ENCODE data around the gene PVALEF. TPM values are rescaled to one million over a fixed set of nuclear protein-coding genes. Genes with fewer than 3 reads are reported as not detected.

The PVALEF gene
- not detected in 2 replicates for total RNA-seq

DNA sequence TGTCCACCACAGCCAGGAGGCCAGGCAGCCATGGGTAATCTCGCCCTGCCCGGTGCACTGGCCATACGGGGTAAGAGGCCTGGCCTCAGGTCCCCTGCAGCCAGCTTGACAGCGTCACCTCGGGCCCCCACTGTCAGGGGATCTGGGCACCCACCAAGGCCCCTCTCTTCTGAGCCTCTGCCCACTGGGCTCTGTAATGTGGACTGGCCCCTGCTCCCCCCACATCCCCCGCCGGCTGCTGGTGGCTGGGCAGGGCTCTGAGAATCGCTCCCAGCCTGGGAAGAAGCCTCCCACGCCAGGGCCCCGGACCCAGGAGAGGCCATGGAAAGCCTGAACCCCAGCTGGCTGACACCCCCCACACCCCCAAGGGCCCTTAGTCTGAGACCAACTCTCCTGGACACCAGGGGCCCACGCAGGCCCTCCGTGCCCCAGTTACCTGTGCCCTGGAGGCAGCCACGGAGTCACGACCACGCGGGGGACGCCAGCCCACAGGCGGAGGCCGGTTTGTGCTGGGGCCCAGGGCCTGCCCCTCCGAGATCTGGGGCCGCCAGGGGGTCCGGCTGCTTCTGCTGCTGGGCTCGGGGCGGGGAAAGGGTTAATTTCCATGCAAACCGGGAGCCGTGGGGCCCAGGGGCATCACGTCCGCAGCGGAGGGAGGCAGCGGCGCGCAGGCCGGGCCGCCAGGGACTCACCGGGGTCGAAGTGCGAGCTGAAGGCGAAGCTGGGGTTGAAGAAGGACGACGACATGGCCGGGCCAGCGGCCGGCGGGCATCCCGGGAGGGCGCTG is at the start of gene PVALEF:
Gene PVALEF, plus strand, starts transcription at position 262 of the 787 bp plus-strand sequence. CDS start 15,720 bp downstream, outside the sequence.

DNA sequence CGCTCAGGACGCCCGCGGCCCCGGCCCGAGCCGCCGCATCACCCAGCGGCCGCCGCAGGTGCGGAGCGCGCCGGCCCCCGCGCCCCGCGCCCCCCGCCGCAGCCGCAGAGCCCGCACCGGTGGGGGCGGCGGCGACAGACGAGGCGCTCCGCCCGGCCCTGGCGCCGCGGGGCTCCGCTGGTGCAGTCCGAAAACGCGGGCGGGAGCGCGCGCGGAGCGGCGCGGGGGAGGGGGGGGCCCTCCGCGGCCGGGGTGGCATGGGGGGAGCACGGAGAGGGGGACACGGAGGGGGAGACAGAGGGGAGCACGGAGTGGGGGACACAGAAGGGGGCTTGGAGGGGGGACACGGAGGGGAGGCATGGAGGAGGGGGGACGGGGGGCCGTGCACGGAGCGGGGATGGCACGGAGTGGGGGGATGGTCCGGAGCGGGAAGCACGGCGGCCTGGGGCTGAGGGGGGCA is 756 bp downstream of the PVALEF start, which contains the start of gene AATK:
Gene AATK, minus strand, starts transcription at position 189 of the 460 bp plus-strand sequence. CDS start 229 bp downstream, outside the sequence.

DNA sequence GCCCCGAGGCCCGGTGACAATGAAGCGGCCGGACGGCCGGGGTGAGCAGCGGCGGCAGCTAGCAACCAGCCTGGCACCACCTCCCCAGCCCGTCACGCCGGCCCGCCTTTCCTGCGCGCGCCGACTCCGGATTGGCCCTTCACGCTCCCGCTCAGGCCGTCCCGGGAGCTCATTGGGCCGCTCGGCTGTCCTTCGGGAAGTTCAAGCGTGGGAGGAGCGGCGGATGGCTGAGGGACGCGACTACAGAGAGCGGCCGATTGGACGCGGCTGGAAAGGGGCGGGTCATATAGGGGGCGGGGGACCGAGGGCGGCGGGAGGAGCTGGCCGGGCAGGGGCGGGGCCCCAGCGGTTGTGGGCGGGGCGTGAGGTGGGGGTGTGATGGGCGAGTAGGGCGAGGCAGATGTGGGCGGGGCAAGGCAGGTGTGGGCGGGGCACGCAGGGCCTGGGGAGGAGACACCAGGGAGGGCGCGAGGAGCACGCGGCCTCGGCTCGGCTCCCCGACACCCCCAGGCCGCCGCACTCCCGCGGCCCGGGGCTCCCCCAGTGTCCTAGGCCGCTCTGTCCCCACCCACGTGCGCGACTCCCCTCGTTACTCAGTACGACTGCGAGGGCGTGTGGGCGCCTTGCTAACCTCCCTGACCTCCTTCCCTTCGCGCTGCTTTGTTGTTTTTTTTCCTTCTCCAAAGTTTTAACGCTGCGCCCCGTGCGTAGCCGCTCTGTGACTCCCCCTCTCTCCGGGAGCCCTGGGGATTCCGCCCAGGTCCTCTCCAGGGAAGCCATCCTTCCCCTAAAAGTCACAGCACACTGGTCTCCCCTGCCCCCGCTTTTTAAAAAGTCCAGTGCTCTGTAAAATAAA is 57.8 kb downstream of the PVALEF start, which contains the start of gene CEP131:
Gene CEP131, minus strand, starts transcription at position 60 of the 856 bp plus-strand sequence. CDS start 2,909 bp downstream, outside the sequence.

Other genes with a start within 250 kb of the PVALEF start
- gene CHMP6, start 173.7 kb upstream of the PVALEF start, total RNA-seq, result 14.0 and 14.4 TPM in 2 replicates
- 45.2 and 62.4 TPM in 2 replicates for gene BAIAP2, start 130.4 kb upstream of the PVALEF start, total RNA-seq
- 1.3 and 1.7 TPM in 2 replicates for gene AATK, start 714 bp downstream of the PVALEF start, total RNA-seq
- 4.2 and 7.2 TPM in 2 replicates for gene CEP131, start 57.5 kb downstream of the PVALEF start, total RNA-seq
- 6.1 and 7.6 TPM in 2 replicates for gene TEPSIN, start 73.5 kb downstream of the PVALEF start, total RNA-seq
- 10.8 and 14.2 TPM in 2 replicates for gene NDUFAF8, start 73.8 kb downstream of the PVALEF start, total RNA-seq
- 53.7 and 67.2 TPM in 2 replicates for gene SLC38A10, start 129.8 kb downstream of the PVALEF start, total RNA-seq
- gene BAHCC1, start 229.9 kb downstream of the PVALEF start, total RNA-seq, result 2.3 and 2.7 TPM in 2 replicates